ENCODE measurements around the gene CLCN7. TPM values are rescaled to one million over a fixed set of nuclear protein-coding genes. Genes with fewer than 3 reads are reported as not detected.

Gene CLCN7
- total RNA-seq, 1 donor from 2014 or later: 11.5 TPM

DNA sequence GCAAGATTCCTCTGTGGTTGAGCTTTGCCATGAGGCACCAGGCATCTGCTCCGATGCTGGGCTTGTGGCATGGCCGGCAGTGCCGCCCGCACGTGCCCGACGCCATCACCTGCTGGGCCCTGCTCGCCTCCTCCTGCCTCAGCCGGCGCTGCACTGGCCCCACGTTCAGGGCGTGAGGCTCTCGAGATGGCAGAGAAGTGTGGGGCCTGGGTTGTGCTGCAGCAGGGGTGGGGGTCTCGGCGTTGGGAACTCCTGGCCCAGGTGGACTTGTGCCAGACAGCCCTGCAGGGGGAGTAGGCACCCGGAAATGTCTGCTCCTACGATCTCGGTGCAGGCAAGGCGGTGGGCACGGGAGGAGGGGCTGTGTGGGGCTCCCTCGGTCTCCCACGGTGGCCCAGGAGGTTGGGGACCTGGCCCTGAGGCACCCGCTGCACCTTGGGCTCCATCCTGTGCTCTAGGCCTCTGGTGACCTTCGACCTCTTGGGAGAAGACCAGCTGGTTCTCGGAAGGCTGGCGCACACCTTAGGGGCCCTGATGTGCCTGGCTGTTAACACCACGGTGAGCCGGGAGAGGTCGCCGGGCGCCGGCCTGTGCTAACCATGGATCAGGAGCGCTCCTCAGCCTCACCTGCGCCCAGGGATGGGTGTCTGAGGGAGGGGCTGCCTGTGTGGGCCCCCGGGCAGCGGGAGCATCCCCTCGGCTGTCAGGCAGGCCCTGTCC lies 31.8 kb upstream of the CLCN7 start:
- H3K4me3 Mint-ChIP-seq: no peak overlapping the region
- H3K4me2 ChIP-seq: no peak overlapping the region
- no peaks in the 10 kb centered on the region for H3K9me3 ChIP-seq (ENCODE audit: low read depth)
- no peaks in the 10 kb centered on the region for H3K27me3 ChIP-seq
- H3K36me3 Mint-ChIP-seq: peaks cover 10% of the 10 kb centered on the region
- no peaks in the 10 kb centered on the region for H3K4me1 Mint-ChIP-seq
- DNase-seq (ENCODE audit: low spot score): no peak
- no peaks in the 10 kb centered on the region for H3K36me3 ChIP-seq
- H2AFZ ChIP-seq (replicated peaks): no peak overlapping the region
- no peaks in the 10 kb centered on the region for H3K4me1 ChIP-seq
- H3K79me2 ChIP-seq (ENCODE audit: low read depth): no peaks in the 10 kb centered on the region
- H3K4me3 ChIP-seq: no peak overlapping the region
- H3K27ac Mint-ChIP-seq: no peak overlapping the region
- TF ChIP-seq EZH2phosphoT487 (IDR thresholded peaks at IDR 0.05) (no peak), CTCF (IDR thresholded peaks at IDR 0.05) (no peak), EZH2 (IDR thresholded peaks at IDR 0.05) (no peak)
- no peak overlapping the region for H3K9ac ChIP-seq
- no peaks in the 10 kb centered on the region for H3K9me3 Mint-ChIP-seq
- no peaks in the 10 kb centered on the region for H3F3A ChIP-seq (ENCODE audit: low read depth)
- peaks cover 3% of the 10 kb centered on the region for H3K27me3 Mint-ChIP-seq (ENCODE audit: insufficient read depth, low read depth)
- no peak overlapping the region for H3K27ac ChIP-seq
- no peaks in the 10 kb centered on the region for H4K20me1 ChIP-seq (ENCODE audit: low read depth)

DNA sequence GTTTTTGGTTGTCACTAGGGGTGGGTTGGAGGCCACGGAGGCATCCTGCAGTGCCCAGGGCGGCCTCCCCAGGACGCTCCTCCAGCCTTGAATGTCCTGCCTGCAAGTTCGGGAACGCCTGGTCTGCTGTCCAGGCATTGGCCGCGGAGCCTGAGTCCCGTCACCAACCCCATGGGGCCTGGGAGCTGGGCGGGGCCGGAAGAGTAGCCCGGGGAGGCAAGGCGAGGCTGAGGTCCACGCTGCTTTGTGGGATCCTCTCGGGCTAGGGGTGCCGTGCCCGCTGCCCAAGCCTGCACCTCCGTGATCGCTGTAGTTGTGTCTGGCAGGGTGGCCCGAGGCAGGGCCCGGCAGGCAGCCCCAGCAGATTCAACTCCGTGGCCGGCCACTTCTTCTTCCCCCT lies 31.1 kb upstream of the CLCN7 start:
- no peak for DNase-seq (ENCODE audit: low spot score)
- H3K27me3 ChIP-seq: no peaks in the 10 kb centered on the region
- no peaks in the 10 kb centered on the region for H3K9me3 Mint-ChIP-seq
- H3K9me3 ChIP-seq (ENCODE audit: low read depth): no peaks in the 10 kb centered on the region
- TF ChIP-seq EZH2phosphoT487 (IDR thresholded peaks at IDR 0.05) (no peak), CTCF (IDR thresholded peaks at IDR 0.05) (no peak), EZH2 (IDR thresholded peaks at IDR 0.05) (no peak)
- no peaks in the 10 kb centered on the region for H3K4me1 ChIP-seq
- no peak overlapping the region for H3K9ac ChIP-seq
- no peak overlapping the region for H3K4me3 ChIP-seq
- H3K4me1 Mint-ChIP-seq: no peaks in the 10 kb centered on the region
- H3K36me3 ChIP-seq: no peaks in the 10 kb centered on the region
- no peaks in the 10 kb centered on the region for H3F3A ChIP-seq (ENCODE audit: low read depth)
- peaks cover 3% of the 10 kb centered on the region for H3K27me3 Mint-ChIP-seq (ENCODE audit: insufficient read depth, low read depth)
- H3K79me2 ChIP-seq (ENCODE audit: low read depth): no peaks in the 10 kb centered on the region
- peaks cover 7% of the 10 kb centered on the region for H3K36me3 Mint-ChIP-seq
- H3K27ac ChIP-seq: no peak overlapping the region
- H2AFZ ChIP-seq (replicated peaks): no peak overlapping the region
- no peak overlapping the region for H3K4me3 Mint-ChIP-seq
- peak overlapping the region; percentile 79 for H3K27ac Mint-ChIP-seq
- H3K4me2 ChIP-seq: no peak overlapping the region
- no peaks in the 10 kb centered on the region for H4K20me1 ChIP-seq (ENCODE audit: low read depth)

- H3K36me3 ChIP-seq: no peaks in the 10 kb centered on the region
These were observed 30.4 kb upstream of the CLCN7 start for GRCh38 chr16:1505073-1505844.

More at GRCh38 chr16:1505073-1505844, 30.4 kb upstream of the CLCN7 start:
- TF ChIP-seq EZH2 (IDR thresholded peaks at IDR 0.05): no peak
- no peak for TF ChIP-seq CTCF (IDR thresholded peaks at IDR 0.05)
- TF ChIP-seq EZH2phosphoT487 (IDR thresholded peaks at IDR 0.05): no peak
- no peaks in the 10 kb centered on the region for H3K27me3 ChIP-seq
- H3K27ac Mint-ChIP-seq: peak overlapping the region; percentile 79
- no peak overlapping the region for H3K4me3 ChIP-seq
- no peak for DNase-seq (ENCODE audit: low spot score)
- no peaks in the 10 kb centered on the region for H3K4me1 ChIP-seq
- H3K4me1 Mint-ChIP-seq: no peaks in the 10 kb centered on the region
- H3K9me3 Mint-ChIP-seq: no peaks in the 10 kb centered on the region
- peaks cover 2% of the 10 kb centered on the region for H3K27me3 Mint-ChIP-seq (ENCODE audit: insufficient read depth, low read depth)
- H3K27ac ChIP-seq: no peak overlapping the region
- no peaks in the 10 kb centered on the region for H4K20me1 ChIP-seq (ENCODE audit: low read depth)
- H3K9me3 ChIP-seq (ENCODE audit: low read depth): no peaks in the 10 kb centered on the region
- no peak overlapping the region for H3K4me2 ChIP-seq
- H3K79me2 ChIP-seq (ENCODE audit: low read depth): no peaks in the 10 kb centered on the region
- no peak overlapping the region for H3K4me3 Mint-ChIP-seq
- peaks cover 7% of the 10 kb centered on the region for H3K36me3 Mint-ChIP-seq
- H3K9ac ChIP-seq: no peak overlapping the region
- H3F3A ChIP-seq (ENCODE audit: low read depth): no peaks in the 10 kb centered on the region
- no peak overlapping the region for H2AFZ ChIP-seq (replicated peaks)

Data from neural progenitor cell (in vitro differentiated cells).